Ishikawa (cell line): Measurements from ENCODE around the gene ZFYVE1.

ENCODE experiments used
- CEBPB ChIP-seq: IDR thresholded peaks from 2 replicates; pipeline ENCODE4 v1.6.1; 2012
- CREB1 ChIP-seq: IDR thresholded peaks from 2 replicates; pipeline ENCODE4 v1.6.1; 2012; ENCODE audit warnings: low read depth
- EGR1 ChIP-seq: IDR thresholded peaks from 2 replicates; pipeline ENCODE4 v1.6.1; 2012
- EP300 ChIP-seq: IDR thresholded peaks from 2 replicates; pipeline ENCODE4 v1.6.1; 2012; ENCODE audit warnings: borderline replicate concordance
- MAX ChIP-seq: IDR thresholded peaks from 2 replicates; pipeline ENCODE4 v1.6.1; 2012
- NFIC ChIP-seq: IDR thresholded peaks from 2 replicates; pipeline ENCODE4 v1.6.1; 2012
- RAD21 ChIP-seq: IDR thresholded peaks from 2 replicates; pipeline ENCODE4 v1.6.1; 2012; ENCODE audit warnings: low read depth
- REST ChIP-seq: IDR thresholded peaks from 2 replicates; pipeline ENCODE4 v1.6.1; 2012; ENCODE audit warnings: low read depth, mild to moderate bottlenecking
- TAF1 ChIP-seq: IDR thresholded peaks from 2 replicates; pipeline ENCODE4 v1.6.1; 2012; ENCODE audit warnings: low read depth, mild to moderate bottlenecking
- TCF12 ChIP-seq: IDR thresholded peaks from 2 replicates; pipeline ENCODE4 v1.6.1; 2012; ENCODE audit warnings: low read depth
- TEAD4 ChIP-seq: IDR thresholded peaks from 2 replicates; pipeline ENCODE4 v1.6.1; 2012
- USF1 ChIP-seq: IDR thresholded peaks from 2 replicates; pipeline ENCODE4 v1.6.1; 2012
- YY1 ChIP-seq: IDR thresholded peaks from 2 replicates; pipeline ENCODE4 v1.6.1; 2012; ENCODE audit warnings: low read depth
- ZBTB7A ChIP-seq: IDR thresholded peaks from 2 replicates; pipeline ENCODE4 v1.6.1; 2012; ENCODE audit warnings: low read depth

- TF ChIP-seq CEBPB (no peak), REST (no peak), TCF12 (no peak), EGR1 (no peak), RAD21 (no peak), TAF1 (no peak), EP300 (no peak), CREB1 (no peak), YY1 (no peak), NFIC (no peak), MAX (no peak), USF1 (no peak), ZBTB7A (no peak), TEAD4 (no peak)
Measured at GRCh38 chr14:72974661-72975060, 52.2 kb downstream of the ZFYVE1 start.
